ENCODE data around the gene MYT1.

GRCh38 chr20:64189986-64190385 is 25.7 kb downstream of the MYT1 start:
- TF ChIP-seq CTCF (IDR thresholded peaks at IDR 0.05) (no peak), POLR2A (IDR thresholded peaks at IDR 0.05) (no peak)
